ENCODE data around the gene MRPS23.

GRCh38 chr17:57871155-57871554, 21.3 kb upstream of the MRPS23 start:
- TF ChIP-seq CTCF (IDR thresholded peaks at IDR 0.05) (no peak), POLR2A (IDR thresholded peaks at IDR 0.05) (no peak)
